GM18868 (cell line): ENCODE data around the gene CPNE2.
"Not testable (repeated sequence)": the region's sequence is repeated elsewhere in the genome, so short reads cannot be mapped to it uniquely, and the experiment has no call there.

ENCODE experiments used
- ATAC-seq: cut with Tn5 transposase; IDR thresholded peaks from one replicate; pipeline ENCODE4 v1.9.1; 2021; ENCODE audit warnings: mild to moderate bottlenecking, moderate library complexity; ENCODE audit not compliant: unreplicated experiment

The CPNE2 gene

DNA sequence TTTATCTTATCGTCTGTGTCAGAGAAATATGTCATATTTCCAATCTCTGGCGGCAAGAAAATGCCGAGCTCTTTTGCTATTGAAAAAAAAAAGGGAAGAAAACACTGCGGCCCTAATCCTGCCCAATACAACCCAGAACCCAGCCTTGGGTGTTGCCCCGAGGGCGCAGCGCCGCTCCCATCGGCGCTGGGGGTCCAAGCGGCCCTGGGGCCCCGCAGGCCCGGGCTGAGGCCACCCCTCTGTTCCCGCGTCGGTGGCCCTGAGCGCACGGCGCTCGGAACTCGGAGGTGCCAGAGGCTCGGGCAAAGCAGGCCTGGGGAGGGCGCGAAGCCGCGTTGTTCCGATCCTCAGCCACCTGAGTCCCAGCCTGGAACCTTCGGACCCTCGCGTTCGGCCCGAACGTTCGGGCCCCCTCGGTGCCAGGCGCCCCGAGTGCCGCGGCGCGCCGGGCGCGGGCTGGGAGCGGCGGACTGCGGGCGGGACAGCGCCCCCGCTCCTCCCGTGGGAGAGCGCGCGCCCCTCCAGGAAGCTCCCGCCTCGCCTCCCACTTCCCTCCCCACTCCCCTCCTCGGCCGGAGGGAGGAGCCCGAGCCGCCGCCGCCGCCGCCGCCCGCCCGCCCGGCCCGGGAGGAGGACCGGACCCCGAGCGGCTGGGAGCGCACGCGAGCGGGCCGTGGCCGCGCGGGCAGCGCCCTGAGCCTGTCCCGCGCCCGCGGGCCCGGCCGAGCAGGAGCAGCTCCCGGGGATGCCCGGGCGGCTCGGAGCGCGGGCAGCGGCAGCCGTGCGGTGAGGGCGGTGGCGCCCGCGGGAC is at the start of gene CPNE2:
Gene CPNE2 (plus strand): TSS at position 609 of the 811 bp plus-strand sequence. CDS start 18,160 bp downstream, outside the sequence.
- peak; percentile 55 for ATAC-seq

GRCh38 chr16:57043248-57043647 is 49.1 kb upstream of the CPNE2 start:
- ATAC-seq = no peak

DNA sequence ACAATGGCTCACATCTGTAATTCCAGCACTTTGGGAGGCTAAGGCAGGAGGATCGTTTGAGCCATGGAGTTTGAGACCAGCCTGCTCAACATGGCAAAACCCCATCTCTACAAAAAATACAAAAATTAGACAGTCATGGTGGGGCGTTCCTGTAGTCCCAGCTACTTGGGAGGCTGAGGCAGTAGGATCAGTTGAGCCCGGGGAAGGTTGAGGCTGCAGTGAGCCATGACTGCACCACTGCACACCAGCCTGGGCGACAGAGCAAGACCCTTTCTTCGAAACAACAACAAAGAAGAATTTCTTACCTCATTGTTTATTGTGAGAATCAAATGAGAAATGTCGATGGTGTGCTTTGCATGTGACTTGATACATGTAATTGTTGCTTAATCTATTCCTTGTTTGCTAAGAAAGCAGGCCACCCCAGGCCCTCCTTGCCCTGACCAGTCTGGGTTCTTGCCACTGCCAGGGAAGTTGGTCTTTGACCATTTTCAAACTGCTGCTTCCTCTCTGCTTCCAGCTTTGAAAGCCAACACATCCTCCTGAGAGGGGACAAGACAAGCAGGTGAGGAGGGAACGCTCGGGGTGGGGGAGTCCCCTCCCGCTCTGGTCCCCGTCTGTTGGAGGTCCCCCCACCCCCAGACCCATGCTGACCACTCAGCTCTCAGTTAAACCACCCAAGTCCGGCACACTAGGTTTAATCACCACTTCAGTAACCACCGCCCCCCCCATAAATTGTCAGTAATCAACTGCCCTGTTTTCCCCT is 47.3 kb upstream of the CPNE2 start:
- ATAC-seq = no peak

DNA sequence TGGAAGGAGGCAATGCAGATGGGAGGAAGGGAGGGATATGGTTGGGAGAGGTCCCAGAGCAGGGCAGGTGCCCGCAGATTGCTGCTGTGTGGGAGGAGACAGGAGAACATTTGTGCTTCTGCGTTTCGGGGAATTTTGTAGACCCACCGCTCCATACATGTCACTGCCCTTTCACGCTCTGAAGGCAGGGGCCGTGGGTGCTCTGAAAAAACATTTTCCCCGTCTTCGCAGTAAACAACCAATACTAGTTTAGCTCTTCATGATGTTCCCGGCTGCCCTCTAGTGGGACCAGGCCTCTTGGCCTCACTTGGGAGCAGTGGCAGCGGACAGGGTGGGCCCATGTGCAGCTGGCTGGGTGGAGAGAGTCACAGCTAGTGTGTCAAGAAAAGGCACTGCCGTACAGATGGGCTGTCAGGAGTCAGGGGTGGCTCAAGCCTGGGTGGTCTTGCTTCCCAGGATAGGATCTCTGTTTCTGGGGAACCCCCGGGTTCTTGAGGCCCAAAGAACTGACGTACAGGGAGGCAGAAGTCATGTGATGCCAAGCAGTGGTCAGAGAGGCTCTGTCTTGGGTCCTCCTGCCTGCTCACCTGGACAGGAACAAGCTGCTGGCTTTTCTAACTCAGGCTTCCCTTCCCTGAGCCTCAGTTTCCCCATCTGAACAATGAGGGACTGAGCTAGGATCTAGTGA is 46.5 kb upstream of the CPNE2 start:
- no peak for ATAC-seq

DNA sequence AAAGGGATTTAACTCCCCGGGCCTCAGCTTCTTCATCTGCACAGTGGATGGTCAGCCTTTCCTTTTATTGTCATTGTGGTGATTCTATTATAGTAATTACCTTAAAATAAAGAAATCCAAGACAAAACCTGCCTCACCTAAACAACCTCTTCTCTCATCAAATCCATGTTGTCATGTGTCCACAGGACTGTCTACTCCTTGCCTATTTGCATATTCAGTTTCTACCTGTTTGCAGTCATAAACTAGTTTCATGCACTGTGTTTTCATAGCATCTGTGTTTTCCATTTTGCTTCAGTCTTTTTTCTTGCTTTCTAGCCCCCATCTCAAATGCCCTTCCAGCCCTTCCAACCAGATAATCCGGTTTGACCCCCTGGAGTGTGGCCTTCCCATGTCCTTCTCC is 44.3 kb upstream of the CPNE2 start:
- no peak for ATAC-seq

GRCh38 chr16:57049678-57050077 is 42.7 kb upstream of the CPNE2 start:
- ATAC-seq = peak; percentile 74

DNA sequence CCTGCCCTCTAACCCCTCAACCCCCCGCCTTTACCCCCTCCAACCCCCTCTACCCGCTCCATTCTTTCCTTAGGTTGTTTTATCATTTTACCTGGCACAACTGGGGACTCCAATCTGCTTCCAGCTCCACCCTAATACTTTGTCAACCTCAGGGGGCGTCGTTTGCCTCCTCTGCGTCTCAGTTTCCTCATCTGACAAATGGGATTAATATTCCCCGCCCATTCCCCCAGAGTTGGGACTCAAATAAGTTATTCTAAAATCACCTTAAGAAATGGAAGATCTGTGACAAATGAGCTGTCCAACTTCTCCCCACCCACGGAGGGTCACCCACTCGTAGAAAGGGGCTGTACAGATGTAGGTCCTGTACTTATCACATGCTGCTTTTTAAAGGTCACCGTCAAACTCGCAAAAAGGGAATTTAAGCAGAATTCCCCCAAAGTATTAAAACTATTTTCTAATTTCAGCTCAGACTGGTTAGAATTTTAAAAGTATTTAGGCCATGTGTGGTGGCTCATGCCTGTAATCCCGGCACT is 40.6 kb upstream of the CPNE2 start:
- ATAC-seq = no peak

DNA sequence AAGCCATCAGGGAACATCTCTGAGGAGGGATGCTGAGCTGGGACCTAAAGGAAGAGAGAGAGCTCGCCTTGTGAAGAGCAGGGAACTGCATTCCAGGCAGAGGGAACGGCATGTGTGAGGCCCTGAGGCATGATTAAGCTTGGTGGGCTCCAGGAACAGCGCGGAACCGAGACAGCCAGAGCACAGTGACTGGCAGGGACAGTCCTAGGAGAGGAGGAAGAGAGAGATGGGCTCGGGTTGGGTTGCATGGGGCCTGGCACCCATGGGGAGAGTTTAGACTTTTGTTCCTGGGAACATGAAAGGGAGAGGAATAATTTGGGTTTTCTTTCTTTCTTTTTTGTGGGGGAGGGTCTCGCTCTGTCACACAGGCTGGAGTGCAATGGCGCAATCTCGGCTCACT is 39.2 kb upstream of the CPNE2 start:
- no peak for ATAC-seq

- no peak for ATAC-seq
Measured at GRCh38 chr16:57054338-57054737, 38.0 kb upstream of the CPNE2 start.

DNA sequence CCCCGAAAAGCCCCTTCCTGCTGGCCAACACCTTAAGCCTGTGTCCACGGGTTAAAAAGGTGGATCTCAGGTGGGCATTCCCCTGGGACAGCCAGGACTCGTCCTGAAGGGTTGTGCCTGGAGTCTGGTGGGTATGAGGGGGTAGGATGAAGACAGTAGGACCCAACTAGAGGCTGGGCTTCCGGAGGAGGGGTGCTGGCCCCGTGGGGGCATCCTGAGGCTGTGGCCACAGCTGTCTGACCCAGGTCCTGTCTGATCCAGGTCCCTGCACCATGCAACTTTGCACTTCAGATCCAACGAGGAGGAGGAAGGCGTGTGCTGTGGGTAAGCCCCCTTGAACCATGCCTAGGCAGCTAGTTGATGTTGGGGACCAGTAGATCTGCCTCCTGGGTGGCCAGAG is 37.6 kb upstream of the CPNE2 start:
- ATAC-seq = no peak

GRCh38 chr16:57055671-57056070 is 36.7 kb upstream of the CPNE2 start:
- no peak for ATAC-seq

DNA sequence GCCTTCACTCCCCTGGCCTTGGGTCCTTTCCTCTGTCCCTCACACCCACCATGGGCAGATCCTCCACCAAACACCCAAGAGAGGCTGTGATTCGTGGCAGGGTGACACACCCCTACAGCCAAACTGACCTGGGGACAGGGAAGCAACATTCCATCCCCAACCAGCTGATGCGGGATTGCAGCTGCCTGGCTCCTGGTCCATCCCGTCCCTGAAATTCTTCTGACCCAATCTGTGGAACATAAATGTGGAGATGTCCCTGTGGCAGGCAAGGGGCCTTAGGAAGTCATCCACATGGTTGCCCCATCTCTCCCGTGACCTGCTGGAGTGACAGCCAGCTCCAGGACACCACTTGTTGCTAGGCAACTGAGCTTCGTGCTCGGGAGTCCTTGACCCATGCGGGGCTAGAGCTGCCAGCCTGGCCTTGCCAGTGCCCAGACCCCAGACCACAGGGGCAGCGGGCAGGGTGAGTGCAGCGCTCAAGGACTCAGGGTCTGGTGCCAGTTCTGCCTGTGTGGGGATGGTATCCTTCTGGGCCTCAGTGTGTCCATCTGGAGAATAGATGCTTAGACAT is 34.0 kb upstream of the CPNE2 start:
- ATAC-seq = no peak

DNA sequence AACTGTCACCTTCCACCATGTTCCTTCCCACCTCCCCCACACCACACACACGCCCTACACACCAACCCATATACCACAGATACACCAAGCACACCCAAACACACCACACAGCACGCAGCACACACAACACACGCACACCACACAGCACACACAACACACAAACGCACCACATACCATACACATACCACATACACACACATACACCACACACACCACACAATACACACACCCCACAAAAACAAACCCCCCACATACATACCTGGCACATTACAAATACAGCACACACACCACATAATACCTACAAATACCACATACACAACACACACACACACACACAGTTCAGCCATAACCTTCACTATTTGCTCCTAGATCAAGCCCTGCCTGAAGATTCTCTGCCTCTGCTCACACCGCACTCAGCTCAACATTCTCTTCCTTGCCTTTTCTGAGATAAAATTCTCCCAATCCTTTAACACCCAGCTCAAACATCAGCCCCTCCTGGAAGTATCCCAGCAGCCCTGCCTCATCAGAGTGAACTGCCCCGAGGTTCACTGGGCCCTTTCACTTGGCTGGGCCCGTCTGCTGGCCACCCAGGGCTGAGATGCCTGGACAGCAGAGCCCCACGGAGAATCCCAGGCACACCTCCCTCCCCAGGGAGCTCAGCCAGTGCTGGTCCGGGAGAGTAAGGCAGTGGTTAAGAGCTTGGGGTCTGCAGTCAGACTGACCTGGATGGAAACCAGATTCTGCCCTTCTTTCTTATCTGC is 31.9 kb upstream of the CPNE2 start:
- ATAC-seq = no peak

DNA sequence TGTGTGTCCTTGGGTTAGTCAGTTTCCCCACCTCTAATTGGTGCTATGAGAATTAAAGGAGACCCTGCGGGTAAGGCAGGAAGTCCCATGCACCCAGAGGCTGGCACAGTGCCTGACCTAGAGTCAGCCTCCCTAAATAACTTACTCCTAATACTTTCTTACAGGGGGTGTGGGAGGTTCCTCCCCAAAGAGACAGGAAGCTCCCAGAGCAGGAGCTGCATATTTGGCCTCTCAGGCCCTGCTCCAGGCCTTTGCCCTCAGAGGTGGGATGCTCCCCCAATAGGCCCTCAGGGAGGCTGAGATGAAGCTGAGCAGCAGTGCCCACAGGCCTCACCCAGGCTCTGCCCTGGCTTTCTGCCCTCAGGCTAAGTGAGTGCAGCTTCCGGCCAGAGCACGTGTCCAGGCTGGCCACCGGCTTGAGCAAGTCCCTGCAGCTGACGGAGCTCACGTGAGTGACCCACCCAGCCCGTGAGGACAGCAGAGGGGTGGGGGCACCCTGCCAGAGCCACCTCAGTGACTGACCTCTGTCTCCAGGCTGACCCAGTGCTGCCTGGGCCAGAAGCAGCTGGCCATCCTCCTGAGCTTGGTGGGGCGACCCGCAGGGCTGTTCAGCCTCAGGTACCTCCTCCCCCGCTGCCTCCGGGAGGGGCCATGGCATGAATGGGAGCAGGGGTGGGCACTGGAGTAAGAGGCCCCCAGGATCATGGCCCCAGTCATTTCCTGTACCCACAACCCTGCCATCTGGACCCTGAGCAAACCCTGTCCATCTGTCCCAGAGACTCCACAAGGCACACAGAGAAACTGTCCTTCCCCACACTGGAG is 31.1 kb upstream of the CPNE2 start:
- no peak for ATAC-seq

DNA sequence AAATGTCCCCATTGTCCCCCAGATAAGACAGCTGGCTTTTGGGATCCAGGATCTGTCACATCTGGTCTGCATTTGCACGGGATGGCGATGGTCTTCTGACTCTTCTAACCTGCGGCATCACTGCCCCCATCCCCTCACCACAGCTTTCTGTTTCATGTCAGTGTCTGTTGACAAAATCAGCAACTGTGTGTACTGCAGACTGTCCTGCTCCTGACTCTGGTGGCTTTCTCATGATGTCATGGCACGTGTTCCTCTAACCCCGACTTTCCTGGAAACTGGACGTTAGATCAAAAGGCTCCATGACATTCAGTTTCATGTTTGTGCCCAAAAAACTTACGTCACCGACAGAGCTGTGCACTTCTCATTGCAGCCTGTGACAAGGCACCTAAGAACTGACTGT is 30.1 kb upstream of the CPNE2 start:
- ATAC-seq = no peak

- not testable (repeated sequence) for ATAC-seq
Measured at GRCh38 chr16:57063189-57063588, 29.2 kb upstream of the CPNE2 start.

GRCh38 chr16:57064995-57065394 is 27.4 kb upstream of the CPNE2 start:
- no peak for ATAC-seq

- no peak for ATAC-seq
Measured at GRCh38 chr16:57066625-57067024, 25.8 kb upstream of the CPNE2 start.

DNA sequence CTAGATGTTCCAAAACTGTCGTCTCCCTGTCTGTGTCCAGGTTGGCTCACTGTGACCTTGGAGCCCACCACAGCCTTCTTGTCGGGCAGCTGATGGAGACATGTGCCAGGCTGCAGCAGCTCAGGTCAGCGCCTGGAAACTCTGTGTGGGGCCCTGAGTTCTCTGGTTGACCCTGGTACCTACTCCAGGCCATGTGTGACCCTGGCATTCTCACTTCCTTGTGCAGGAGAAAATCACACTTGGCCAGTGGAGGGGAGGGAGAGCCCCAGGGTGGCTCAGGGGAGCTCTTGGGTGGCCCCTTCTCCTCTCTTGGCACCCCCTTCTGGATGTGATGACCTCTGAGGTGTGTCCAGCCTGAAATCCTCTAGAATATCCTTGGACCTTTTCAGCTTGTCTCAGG is 25.0 kb upstream of the CPNE2 start:
- ATAC-seq = no peak
